ENCODE results near the gene SEMA3F.

The SEMA3F gene

GRCh38 chr3:50128001-50128400 lies 27.1 kb upstream of the SEMA3F start:
- Histone ChIP-seq H3K27ac (replicated peaks) (no peak overlapping the region), H3K27me3 (ENCODE audit: insufficient read depth, poor library complexity, severe bottlenecking) (no peaks in the 10 kb centered on the region), H3K4me3 (replicated peaks; ENCODE audit: insufficient read depth, low read length) (no peak overlapping the region)
- no peak for TF ChIP-seq GABPA (IDR thresholded peaks at IDR 0.05; ENCODE audit: low read depth)
- no peak for TF ChIP-seq POLR2AphosphoS5 (IDR thresholded peaks at IDR 0.05; ENCODE audit: low read depth)
- no peak for TF ChIP-seq SPI1 (IDR thresholded peaks at IDR 0.05; ENCODE audit: borderline replicate concordance, low read depth)
- no peak for TF ChIP-seq REST (IDR thresholded peaks at IDR 0.05; ENCODE audit: insufficient replicate concordance, low read depth)
- no peak for TF ChIP-seq CTCF (IDR thresholded peaks at IDR 0.05; ENCODE audit: insufficient read depth, low read length)
- no peak for DNase-seq (ENCODE audit: low read depth in 1 of 2, low spot score in 1 of 2)

GRCh38 chr3:50130436-50130835 lies 24.7 kb upstream of the SEMA3F start:
- Histone ChIP-seq H3K27me3 (ENCODE audit: insufficient read depth, poor library complexity, severe bottlenecking) (no peaks in the 10 kb centered on the region), H3K4me3 (replicated peaks; ENCODE audit: insufficient read depth, low read length) (no peak overlapping the region), H3K27ac (replicated peaks) (no peak overlapping the region)
- no peak for TF ChIP-seq GABPA (IDR thresholded peaks at IDR 0.05; ENCODE audit: low read depth)
- TF ChIP-seq REST (IDR thresholded peaks at IDR 0.05; ENCODE audit: insufficient replicate concordance, low read depth) = peak; percentile 63
- no peak for DNase-seq (ENCODE audit: low read depth in 1 of 2, low spot score in 1 of 2)

GRCh38 chr3:50132421-50133282 lies 22.5 kb upstream of the SEMA3F start:
- no peak overlapping the region for H3K27ac ChIP-seq (replicated peaks)
- no peaks in the 10 kb centered on the region for H3K27me3 ChIP-seq (ENCODE audit: insufficient read depth, poor library complexity, severe bottlenecking)
- TF ChIP-seq SPI1 (IDR thresholded peaks at IDR 0.05; ENCODE audit: borderline replicate concordance, low read depth) (no peak), GABPA (IDR thresholded peaks at IDR 0.05; ENCODE audit: low read depth) (no peak), CTCF (IDR thresholded peaks at IDR 0.05; ENCODE audit: insufficient read depth, low read length) (no peak), POLR2AphosphoS5 (IDR thresholded peaks at IDR 0.05; ENCODE audit: low read depth) (no peak), REST (IDR thresholded peaks at IDR 0.05; ENCODE audit: insufficient replicate concordance, low read depth) (no peak)
- H3K4me3 ChIP-seq (replicated peaks; ENCODE audit: insufficient read depth, low read length) = no peak overlapping the region
- no peak for DNase-seq (ENCODE audit: low read depth in 1 of 2, low spot score in 1 of 2)
